Measurements from ENCODE around the gene CCDC91.

Gene CCDC91

DNA sequence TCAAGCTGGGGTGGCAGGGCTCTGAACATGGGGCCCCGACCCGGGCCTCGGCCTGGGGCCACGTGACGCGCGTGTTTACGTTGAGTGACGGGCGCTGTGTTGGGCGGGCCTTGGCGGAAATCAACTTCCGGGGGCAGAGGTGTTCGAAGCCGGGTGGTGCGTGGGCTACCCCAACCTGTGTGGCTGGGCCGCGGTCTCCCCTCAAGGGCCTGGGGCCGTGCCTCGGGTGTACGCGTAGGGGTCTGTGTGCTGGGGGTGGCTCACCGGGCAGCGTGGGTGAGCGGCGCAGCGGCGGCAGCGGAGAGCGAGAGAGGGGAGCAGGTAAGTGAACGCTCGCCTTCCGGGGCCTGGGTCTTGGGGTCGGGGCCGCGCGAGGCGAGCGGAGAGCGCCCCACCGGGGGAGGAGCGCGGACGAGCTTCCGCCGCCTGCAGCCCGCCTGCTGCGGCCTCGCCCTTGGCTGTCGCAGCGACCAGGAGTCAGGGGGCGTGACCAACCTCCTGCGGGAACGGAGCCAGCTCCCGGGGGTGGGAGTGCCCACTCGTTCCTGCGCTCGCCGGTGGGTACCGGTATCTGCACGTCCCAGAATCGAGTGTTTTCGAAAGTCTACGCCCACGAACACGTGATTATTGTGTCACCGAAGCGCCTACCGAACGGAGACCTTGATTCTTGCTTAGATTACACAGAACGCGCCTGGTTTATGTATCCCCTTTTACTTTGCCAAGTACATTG lies at the start of gene CCDC91:
Gene CCDC91 (plus strand): TSS at position 136 of the 730 bp plus-strand sequence. CDS start 66,760 bp downstream, outside the sequence.
- peak; percentile 92 for DNase-seq

DNA sequence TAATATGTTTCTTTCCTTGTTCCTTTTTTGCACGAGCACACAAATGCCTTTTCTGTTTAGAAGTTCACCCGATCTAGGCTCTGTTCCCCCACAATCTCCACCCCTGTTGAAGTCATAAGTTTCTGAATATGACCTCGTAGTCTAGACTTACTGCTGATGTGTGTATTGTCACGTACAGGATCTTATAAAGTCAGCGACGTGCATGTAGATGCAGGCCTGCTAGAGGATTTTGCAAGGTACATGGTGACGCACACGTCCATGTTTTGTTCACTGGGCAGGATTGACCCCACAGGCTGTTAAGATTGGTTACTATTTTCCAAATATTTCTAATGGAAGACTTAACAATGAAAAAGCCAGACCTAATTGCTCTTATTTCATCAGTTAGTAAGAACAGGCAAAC lies 46.2 kb upstream of the CCDC91 start:
- DNase-seq = no peak

- no peak for DNase-seq
Measured at GRCh38 chr12:28144532-28144931, 45.7 kb upstream of the CCDC91 start.

GRCh38 chr12:28145216-28145615 lies 45.0 kb upstream of the CCDC91 start:
- no peak for DNase-seq

DNA sequence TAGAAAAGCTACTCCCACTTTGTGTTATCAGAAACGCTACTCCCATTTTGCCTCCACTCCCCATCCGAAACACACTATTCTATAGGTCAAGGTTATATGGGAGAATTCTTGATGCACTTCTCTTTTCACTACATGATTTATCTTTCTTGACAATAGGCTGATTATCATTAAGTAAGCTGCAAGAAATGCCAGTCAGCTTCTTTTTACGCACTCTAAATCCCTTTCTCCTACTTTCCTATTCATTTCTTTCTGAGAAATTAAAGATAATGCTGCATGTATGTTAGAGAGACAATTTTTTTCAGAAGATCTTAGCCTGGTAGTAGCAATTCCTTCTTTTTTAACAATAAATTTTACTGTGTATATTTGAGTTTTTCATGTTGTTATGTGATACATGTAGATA lies 41.0 kb upstream of the CCDC91 start:
- DNase-seq = no peak

DNA sequence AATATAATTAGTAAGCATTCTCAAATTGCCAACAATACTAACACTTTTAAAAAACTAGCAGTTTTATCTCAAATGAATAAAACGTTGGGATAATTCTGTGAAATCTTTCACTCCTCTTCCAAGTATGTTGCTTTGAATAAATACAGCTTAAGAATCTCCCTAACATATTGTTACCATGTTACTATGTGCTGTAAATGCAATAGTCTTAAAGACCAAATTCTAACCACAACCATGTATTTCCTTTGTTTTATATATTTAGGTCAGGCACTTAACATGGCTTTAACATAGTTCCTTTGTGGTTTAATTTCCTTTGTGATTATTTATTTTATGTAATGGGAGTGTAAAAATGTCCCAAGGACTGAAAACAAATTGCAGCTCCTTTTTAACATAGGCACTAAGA lies 33.9 kb upstream of the CCDC91 start:
- no peak for DNase-seq

DNA sequence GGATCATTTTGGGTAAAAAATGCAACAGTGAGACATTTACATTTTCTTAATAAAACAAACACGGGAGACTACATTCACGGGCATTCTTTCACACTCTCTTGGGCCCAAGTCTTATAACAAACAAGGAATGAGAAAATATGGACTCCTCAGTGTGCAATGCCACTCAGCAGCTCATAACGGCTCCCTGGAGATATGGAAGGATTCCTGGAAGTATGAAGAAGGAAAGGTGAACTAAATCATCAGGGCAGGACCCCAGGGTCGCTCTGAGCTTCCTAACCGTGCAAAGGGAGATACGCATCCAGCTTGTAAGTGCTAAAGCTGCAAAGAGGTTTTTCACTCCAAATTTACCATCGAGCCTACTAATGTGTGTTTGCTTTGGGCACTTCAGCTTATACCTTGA lies 33.5 kb upstream of the CCDC91 start:
- no peak for DNase-seq

- no peak for DNase-seq
Measured at GRCh38 chr12:28158353-28158752, 31.9 kb upstream of the CCDC91 start.

GRCh38 chr12:28159688-28160087 lies 30.6 kb upstream of the CCDC91 start:
- DNase-seq = no peak

GRCh38 chr12:28161697-28162096 lies 28.6 kb upstream of the CCDC91 start:
- DNase-seq = no peak

GRCh38 chr12:28162697-28163096 lies 27.6 kb upstream of the CCDC91 start:
- DNase-seq = no peak

DNA sequence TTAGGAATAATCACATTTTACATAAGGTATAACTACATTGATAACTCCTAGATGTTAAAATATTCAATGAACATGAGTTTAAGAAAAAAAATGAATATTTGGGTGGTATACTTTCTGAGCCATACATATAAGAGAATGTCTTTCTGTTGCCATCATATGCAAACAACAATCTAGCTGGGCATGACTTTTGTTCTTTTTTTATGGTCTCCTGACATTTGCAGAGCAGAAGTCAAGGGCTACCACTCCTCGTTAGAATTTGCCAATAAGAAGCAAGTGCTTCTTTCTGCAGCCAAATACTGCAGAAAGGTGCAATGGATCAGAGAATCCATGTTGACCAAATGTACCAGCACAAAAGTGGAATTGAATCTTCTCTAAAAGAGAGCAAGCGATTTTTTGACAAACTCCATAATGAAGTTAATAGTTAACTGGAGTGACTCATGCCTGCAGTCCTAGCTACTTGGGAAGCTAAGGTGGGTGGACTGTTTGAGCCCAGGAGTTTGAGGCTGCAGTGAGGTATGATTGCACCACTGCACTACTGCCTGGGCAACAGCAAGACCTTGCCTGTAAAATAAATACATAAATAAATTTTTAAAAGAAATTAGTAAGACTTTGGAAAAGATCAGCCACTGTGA lies 25.5 kb upstream of the CCDC91 start:
- DNase-seq = no peak

DNA sequence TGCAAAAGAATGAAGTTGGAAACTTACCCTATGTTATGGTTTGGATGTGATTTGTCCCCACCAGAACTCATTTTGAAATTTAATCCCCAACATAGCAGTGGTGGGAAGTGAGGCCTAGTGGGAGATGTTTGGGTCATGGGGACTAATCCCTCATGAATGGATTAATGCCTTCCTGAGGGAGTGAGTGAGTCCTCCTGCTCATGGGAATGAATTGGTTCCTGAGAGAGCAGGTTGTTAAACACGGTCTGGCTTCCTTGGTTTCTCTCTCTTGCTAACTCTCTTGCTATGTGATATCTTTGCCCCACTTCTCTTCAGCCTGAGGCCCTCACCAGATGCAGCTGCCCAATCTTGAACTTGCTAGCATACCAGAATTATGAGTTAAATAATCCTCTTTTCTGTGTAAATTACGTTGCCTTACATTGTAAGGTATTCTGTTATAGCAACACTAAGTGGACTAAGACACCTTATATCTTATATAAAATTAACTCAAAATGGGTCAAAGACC lies 22.2 kb upstream of the CCDC91 start:
- DNase-seq = no peak

DNA sequence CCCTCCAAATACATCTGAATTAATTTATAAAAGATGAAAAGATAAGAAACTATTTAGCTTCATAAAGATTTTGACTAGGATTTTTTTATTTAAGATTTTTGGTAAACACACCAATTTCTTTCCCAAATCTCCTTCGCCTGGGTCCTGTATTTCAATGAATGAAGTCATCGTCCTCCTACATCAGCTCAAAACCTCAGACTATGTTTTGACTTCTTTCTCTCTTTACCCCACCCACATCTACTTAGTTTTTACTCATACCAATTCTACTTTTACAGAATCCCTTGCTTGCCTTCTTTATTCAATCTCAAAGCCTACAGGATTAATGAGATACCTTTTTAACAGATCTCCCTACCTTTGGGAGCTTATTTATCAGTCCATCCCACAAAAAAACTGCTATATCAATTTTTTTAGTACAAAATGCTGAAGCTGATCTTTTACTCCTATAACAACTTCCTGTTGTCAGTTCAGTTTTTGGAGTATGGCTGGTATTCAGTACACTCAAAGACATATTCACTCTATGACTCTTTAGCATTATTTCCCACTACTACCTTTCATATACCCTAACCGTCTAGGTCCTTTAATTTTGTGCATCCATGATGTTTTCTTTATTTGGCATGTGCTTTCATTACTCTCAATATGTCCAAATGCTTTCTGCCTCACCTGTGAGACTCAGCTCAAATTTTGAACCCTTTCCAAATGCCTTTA lies 18.7 kb upstream of the CCDC91 start:
- DNase-seq = no peak

- no peak for DNase-seq
Measured at GRCh38 chr12:28172434-28173030, 17.7 kb upstream of the CCDC91 start.

DNA sequence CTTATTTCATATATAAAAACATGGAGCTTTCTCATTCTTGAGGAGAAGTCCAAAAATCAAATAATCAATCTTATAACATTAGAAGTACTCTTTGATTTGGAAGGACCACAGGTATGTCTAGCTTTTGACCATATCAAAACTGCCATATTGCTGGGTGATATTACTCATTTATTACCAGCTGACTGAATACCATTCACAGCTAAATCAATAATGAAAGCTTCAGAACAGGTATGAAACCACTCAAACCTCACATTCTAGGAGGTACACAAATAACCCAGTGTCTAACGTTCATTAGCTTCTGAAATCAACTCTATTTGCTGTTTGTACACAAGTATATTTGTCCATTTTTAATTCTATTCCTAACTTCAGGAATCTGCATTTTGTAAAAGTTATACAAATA lies 16.8 kb upstream of the CCDC91 start:
- DNase-seq = no peak

GRCh38 chr12:28175098-28175589 lies 15.1 kb upstream of the CCDC91 start:
- no peak for DNase-seq

DNA sequence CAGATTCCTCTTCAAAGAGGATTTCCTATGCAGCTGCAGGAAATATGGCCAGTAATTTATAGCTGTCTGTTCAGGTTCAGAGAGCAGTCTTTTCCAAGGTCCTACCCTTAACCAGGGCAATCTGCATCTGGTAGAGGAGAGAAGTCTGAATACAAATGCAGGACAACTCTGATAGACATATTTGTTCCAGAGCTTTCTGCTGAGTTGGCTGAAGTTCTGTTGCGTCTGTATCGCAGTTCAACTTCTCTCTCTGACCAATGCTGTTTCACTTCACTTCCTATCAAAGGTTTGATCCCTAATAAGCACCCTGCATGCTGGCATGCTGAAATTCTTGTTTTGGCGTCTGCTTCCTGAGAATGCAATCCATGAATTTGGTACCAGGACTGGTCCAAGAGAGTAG lies 14.0 kb upstream of the CCDC91 start:
- DNase-seq = no peak

- no peak for DNase-seq
Measured at GRCh38 chr12:28177461-28177860, 12.8 kb upstream of the CCDC91 start.

DNA sequence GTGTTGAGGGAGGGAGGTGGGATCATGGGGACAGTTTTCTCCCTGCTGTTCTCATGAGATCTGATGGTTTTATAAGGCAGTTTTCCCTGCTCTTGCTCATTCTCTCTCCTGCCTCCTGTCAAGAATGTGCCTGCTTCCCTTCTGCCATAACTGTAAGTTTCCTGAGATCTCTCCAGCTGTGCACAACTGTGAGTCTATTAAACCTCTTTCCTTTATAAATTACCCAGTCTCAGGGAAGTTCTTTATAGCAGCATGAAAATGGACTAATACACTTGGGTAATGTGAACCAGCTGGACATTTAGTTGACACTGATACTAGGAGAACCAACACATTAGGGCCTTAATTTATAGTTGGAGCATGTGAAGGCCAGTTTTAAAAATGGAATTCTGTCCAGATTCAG lies 12.4 kb upstream of the CCDC91 start:
- no peak for DNase-seq

DNA sequence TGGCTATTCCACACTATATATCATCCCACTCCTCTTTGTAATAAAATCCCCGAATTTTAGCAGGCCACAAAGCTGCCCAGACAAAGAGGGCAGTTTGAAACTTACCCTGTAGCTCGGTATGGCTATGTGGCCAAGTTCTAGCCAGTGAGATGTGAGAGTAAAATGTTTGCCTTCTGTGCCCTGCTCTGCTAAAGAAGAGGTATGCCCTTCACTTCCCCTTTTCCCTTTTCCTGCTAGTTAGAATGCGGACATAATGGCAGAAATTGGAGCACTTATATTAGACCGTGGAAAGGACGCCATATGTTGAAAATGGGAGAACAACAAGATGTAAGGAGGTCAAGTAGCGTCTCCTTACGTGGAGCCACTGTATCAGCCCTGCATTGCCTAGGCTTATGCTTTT lies 11.5 kb upstream of the CCDC91 start:
- DNase-seq = no peak

DNA sequence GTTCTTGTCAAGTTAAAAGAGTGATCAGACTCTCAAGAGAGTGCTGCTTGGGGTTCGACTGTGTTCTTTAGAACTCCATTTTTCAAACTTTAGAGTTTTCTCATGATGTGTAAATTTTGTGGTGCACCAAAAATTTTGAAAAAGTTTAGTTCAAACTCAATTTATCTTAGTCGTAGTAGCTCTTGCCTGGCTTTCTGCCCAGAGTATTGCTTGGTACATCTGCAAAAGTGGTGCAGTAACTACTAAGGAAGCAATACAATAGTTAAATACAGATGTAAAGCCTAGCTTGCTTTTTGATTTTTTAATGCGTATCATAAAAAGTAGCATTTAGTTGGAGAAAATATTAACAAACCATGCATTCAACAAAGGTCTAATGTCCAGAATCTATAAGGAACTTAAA lies 9.5 kb upstream of the CCDC91 start:
- DNase-seq = no peak

GRCh38 chr12:28184375-28184774 lies 5.9 kb upstream of the CCDC91 start:
- DNase-seq = no peak

Measured in CD4-positive, alpha-beta T cell treated with Interleukin-15 for 1 hour (primary cell).